OCI-LY1 (cell line): Measurements from ENCODE around the gene PDLIM5.

Experiments used
- EZH2 ChIP-seq: fragments of 200-600 bp; sonication (generic), shearing (Covaris generic); IDR thresholded peaks from 2 replicates; pipeline ENCODE4 v1.8.0; 2017; ENCODE audit warnings: borderline replicate concordance, mixed run types, mild to moderate bottlenecking, antibody characterized with exemption, low read length, moderate library complexity, mixed read lengths
- TF ChIP-seq, protein P1 (sequence below): fragments of 200-600 bp; sonication (generic), shearing (Covaris generic); IDR thresholded peaks from 2 replicates; pipeline ENCODE4 v1.5.1; 2017; ENCODE audit warnings: mild to moderate bottlenecking, antibody characterized with exemption, low read length, moderate library complexity, mixed read lengths

DNA sequence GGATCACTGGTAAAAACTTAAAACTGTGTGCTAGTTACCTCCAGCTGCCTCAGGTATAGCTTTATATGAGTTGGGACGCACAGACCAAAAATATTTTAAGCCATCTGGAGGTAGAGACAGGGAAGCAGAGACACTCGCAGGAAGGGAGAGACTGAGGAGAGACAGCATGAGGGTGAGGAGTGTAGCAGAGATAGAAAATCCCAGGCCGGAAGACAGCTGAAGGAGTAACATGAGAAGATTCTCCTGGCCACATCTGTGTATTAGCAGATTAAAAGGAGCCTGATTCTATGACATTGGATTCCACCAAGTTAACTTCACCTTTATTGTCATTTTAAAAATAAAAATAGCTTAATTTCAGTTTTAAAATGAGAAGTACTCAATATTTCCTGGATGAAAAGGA is 84.3 kb downstream of the PDLIM5 start:
- TF ChIP-seq, protein P1, sequence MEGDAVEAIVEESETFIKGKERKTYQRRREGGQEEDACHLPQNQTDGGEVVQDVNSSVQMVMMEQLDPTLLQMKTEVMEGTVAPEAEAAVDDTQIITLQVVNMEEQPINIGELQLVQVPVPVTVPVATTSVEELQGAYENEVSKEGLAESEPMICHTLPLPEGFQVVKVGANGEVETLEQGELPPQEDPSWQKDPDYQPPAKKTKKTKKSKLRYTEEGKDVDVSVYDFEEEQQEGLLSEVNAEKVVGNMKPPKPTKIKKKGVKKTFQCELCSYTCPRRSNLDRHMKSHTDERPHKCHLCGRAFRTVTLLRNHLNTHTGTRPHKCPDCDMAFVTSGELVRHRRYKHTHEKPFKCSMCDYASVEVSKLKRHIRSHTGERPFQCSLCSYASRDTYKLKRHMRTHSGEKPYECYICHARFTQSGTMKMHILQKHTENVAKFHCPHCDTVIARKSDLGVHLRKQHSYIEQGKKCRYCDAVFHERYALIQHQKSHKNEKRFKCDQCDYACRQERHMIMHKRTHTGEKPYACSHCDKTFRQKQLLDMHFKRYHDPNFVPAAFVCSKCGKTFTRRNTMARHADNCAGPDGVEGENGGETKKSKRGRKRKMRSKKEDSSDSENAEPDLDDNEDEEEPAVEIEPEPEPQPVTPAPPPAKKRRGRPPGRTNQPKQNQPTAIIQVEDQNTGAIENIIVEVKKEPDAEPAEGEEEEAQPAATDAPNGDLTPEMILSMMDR: no peak
- TF ChIP-seq EZH2: no peak
